ENCODE data around the gene TRIP13. TPM values are rescaled to one million over a fixed set of nuclear protein-coding genes. Genes with fewer than 3 reads are reported as not detected.
"Not testable (repeated sequence)": the region's sequence is repeated elsewhere in the genome, so short reads cannot be mapped to it uniquely, and the experiment has no call there.

TRIP13 gene
- 0.48 TPM for total RNA-seq
- long read RNA-seq, partial matches to known transcripts = 0 of 4 reads
- long read RNA-seq, other reads (novel, unspliced or antisense) = 1 of 4 reads

- intact Hi-C loops (cut with DNase I) = no loop called here
- DNase-seq (peak; percentile 89), ATAC-seq (ENCODE audit: poor library complexity) (peak; percentile 98)
Observed at GRCh38 chr5:892394-893136, at the start of gene TRIP13, which contains the start of gene BRD9. Gene TRIP13 (plus strand): TSS chr5:892884. CDS start chr5:892999, 115 bp downstream. Gene BRD9 (minus strand): TSS chr5:892801. CDS start chr5:892657, 144 bp downstream.

GRCh38 chr5:843371-843770, 49.3 kb upstream of the TRIP13 start:
- ATAC-seq (ENCODE audit: poor library complexity); intact Hi-C loops (cut with DNase I): not testable (repeated sequence)
- peak; percentile 43 for DNase-seq

- peak; percentile 30 for DNase-seq
- intact Hi-C loops (cut with DNase I); ATAC-seq (ENCODE audit: poor library complexity): not testable (repeated sequence)
Observed at GRCh38 chr5:843926-844325, 48.8 kb upstream of the TRIP13 start.

GRCh38 chr5:844426-844825, 48.3 kb upstream of the TRIP13 start:
- intact Hi-C loops (cut with DNase I); ATAC-seq (ENCODE audit: poor library complexity): not testable (repeated sequence)
- DNase-seq = peak; percentile 26

GRCh38 chr5:845031-845675, 47.5 kb upstream of the TRIP13 start:
- intact Hi-C loops (cut with DNase I); ATAC-seq (ENCODE audit: poor library complexity): not testable (repeated sequence)
- DNase-seq = peak; percentile 40

- DNase-seq; ATAC-seq (ENCODE audit: poor library complexity); intact Hi-C loops (cut with DNase I): not testable (repeated sequence)
Observed at GRCh38 chr5:845676-846601, 46.7 kb upstream of the TRIP13 start.

- ATAC-seq (ENCODE audit: poor library complexity); intact Hi-C loops (cut with DNase I): not testable (repeated sequence)
- DNase-seq = peak; percentile 28
Observed at GRCh38 chr5:846602-847091, 46.0 kb upstream of the TRIP13 start.

GRCh38 chr5:847212-847611, 45.5 kb upstream of the TRIP13 start:
- ATAC-seq (ENCODE audit: poor library complexity); intact Hi-C loops (cut with DNase I): not testable (repeated sequence)
- peak; percentile 26 for DNase-seq

GRCh38 chr5:847736-848135, 44.9 kb upstream of the TRIP13 start:
- ATAC-seq (ENCODE audit: poor library complexity); intact Hi-C loops (cut with DNase I); DNase-seq: not testable (repeated sequence)

- intact Hi-C loops (cut with DNase I) = no loop called here
- peak; percentile 44 for ATAC-seq (ENCODE audit: poor library complexity)
- peak; percentile 50 for DNase-seq
Observed at GRCh38 chr5:848671-849111, 44.0 kb upstream of the TRIP13 start.

- ATAC-seq (ENCODE audit: poor library complexity) (peak; percentile 77), DNase-seq (peak; percentile 68)
- intact Hi-C loops (cut with DNase I) = no loop called here
Observed at GRCh38 chr5:849651-850301, 42.9 kb upstream of the TRIP13 start.

GRCh38 chr5:850511-851006, 42.1 kb upstream of the TRIP13 start, which contains the start of gene ZDHHC11:
Gene ZDHHC11 (minus strand): TSS chr5:850986. CDS start chr5:850602, 384 bp downstream.
- peak; percentile 83 for ATAC-seq (ENCODE audit: poor library complexity)
- peak; percentile 85 for DNase-seq
- intact Hi-C loops (cut with DNase I) = no loop called here

- DNase-seq = no peak
- intact Hi-C loops (cut with DNase I) = no loop called here
- no peak for ATAC-seq (ENCODE audit: poor library complexity)
Observed at GRCh38 chr5:851076-851475, 41.6 kb upstream of the TRIP13 start.

- DNase-seq (no peak), ATAC-seq (ENCODE audit: poor library complexity) (no peak)
- intact Hi-C loops (cut with DNase I) = no loop called here
Observed at GRCh38 chr5:851553-851952, 41.1 kb upstream of the TRIP13 start.

- ATAC-seq (ENCODE audit: poor library complexity) (no peak), DNase-seq (no peak)
- intact Hi-C loops (cut with DNase I) = no loop called here
Observed at GRCh38 chr5:852018-852417, 40.7 kb upstream of the TRIP13 start.

- intact Hi-C loops (cut with DNase I) = no loop called here
- no peak for ATAC-seq (ENCODE audit: poor library complexity)
- no peak for DNase-seq
Observed at GRCh38 chr5:852431-853401, 40.0 kb upstream of the TRIP13 start.

Measured in Right ventricle myocardium superior (tissue), 1 donor.